ENCODE data around the gene SAG. TPM values are rescaled to one million over a fixed set of nuclear protein-coding genes. Genes with fewer than 3 reads are reported as not detected.

The SAG gene
- total and polyA plus RNA-seq, 7 donors, result not detected

DNA sequence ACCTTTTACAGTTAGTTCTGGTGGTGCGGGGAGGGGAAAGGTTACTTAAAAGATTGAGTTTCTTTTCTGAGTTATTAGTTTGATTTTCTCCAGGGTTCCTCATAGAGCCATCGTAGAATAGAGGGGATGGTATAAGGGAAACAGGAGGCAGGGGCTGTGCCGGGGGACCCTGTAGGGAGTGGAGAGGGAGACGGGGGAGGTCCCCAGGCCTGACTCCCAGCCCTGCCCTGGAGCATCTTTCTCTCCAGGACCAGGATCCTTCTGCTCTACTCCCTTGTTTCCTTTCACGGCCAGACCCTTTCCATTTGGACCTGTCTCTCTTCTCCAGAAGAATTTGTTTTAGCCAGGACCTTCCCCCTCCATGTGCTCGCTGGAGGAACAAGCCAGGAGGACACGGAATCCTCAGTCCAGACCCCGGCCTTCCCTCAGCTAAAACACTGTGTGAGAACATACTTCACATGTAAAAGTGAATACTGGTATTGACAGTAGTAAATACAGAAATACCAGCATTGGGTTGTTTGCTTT is 82.0 kb downstream of the SAG start:
- Histone ChIP-seq H3K9me3 (no peaks in the 10 kb centered on the region), H3K27ac (no peak overlapping the region), H3K36me3 (ENCODE audit: insufficient read depth in 1 of 2, low read depth in 1 of 2) (peaks cover 2 to 22% of the 10 kb centered on the region in 2 donors), H3K27me3 (ENCODE audit: insufficient read depth in 3 of 3, low read length in 2 of 3) (no peaks in the 10 kb centered on the region), H3K4me3 (no peak overlapping the region), H3K4me1 (peaks cover 40% of the 10 kb centered on the region)
- DNase-seq, result no peak
- ATAC-seq, result no peak
- intact Hi-C loops (cut with DNase I), result no loop called here
- WGBS, 3 donors, result 87 to 93% (median 91%) methylated on average over 8 of the region's 8 CpGs
- no peak for TF ChIP-seq CTCF (IDR thresholded peaks at IDR 0.05)

DNA sequence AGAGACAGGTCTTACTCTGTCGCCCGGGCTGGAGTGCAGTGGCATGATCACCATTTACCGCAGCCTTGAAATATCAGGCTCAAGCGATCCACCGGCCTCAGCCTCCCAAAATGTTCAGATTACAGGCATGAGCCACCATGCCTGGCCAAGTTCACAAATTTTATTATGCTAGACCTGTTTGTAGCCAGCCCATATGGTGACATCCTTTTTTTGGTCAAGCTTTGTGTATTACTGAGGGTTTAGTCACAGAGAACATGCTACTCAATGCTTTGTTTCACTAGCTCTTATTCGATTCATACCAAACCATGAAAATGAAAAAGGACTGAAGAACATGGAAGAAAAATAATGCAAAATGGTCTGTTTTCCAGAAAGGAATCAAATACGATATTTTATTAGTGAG is 88.1 kb downstream of the SAG start:
- no peak overlapping the region for H3K4me3 ChIP-seq
- no peak for TF ChIP-seq CTCF (IDR thresholded peaks at IDR 0.05)
- no peaks in the 10 kb centered on the region for H3K4me1 ChIP-seq
- no peaks in the 10 kb centered on the region for H3K9me3 ChIP-seq
- DNase-seq (no peak), ATAC-seq (no peak)
- H3K27ac ChIP-seq, result no peak overlapping the region
- intact Hi-C loops (cut with DNase I), result no loop called here
- WGBS, 3 donors, result 91 to 99% (median 97%) methylated on average over 7 of the region's 7 CpGs
- peaks cover 0 to 20% of the 10 kb centered on the region in 2 donors for H3K36me3 ChIP-seq (ENCODE audit: insufficient read depth in 1 of 2, low read depth in 1 of 2)
- H3K27me3 ChIP-seq (ENCODE audit: insufficient read depth in 3 of 3, low read length in 2 of 3), result no peaks in the 10 kb centered on the region

Other genes with a start within 250 kb of the SAG start
- 1 to 10 TPM; 2.8 to 4.2 (median 3.7) TPM for gene INPP5D, start 247.5 kb upstream of the SAG start, total RNA-seq
- gene INPP5D, start 247.5 kb upstream of the SAG start, polyA plus RNA-seq, result 1 to 10 TPM; 1.2 to 2.4 (median 2.4) TPM
- gene ATG16L1, start 56.1 kb upstream of the SAG start, total RNA-seq, result 10 to 100 TPM; 14.3 to 26.3 (median 22.1) TPM
- 10 to 100 TPM; 15.1 to 46.3 (median 24.0) TPM for gene ATG16L1, start 56.1 kb upstream of the SAG start, polyA plus RNA-seq
- 100 to 1,000 TPM in 3 of 4 donors, 10 to 100 TPM in 1; 77.9 to 365 (median 244) TPM for gene DGKD, start 46.7 kb downstream of the SAG start, total RNA-seq
- 100 to 1,000 TPM in 1 of 3 donors, 10 to 100 TPM in 2; 59.4 to 310 (median 59.6) TPM for gene DGKD, start 46.7 kb downstream of the SAG start, polyA plus RNA-seq

All from psoas muscle (tissue), 8 donors.